ENCODE data around the gene SUGCT. TPM values are rescaled to one million over a fixed set of nuclear protein-coding genes. Genes with fewer than 3 reads are reported as not detected.

Gene SUGCT
- total RNA-seq, 1 experiment from 2014 or later, result 1.5 TPM

DNA sequence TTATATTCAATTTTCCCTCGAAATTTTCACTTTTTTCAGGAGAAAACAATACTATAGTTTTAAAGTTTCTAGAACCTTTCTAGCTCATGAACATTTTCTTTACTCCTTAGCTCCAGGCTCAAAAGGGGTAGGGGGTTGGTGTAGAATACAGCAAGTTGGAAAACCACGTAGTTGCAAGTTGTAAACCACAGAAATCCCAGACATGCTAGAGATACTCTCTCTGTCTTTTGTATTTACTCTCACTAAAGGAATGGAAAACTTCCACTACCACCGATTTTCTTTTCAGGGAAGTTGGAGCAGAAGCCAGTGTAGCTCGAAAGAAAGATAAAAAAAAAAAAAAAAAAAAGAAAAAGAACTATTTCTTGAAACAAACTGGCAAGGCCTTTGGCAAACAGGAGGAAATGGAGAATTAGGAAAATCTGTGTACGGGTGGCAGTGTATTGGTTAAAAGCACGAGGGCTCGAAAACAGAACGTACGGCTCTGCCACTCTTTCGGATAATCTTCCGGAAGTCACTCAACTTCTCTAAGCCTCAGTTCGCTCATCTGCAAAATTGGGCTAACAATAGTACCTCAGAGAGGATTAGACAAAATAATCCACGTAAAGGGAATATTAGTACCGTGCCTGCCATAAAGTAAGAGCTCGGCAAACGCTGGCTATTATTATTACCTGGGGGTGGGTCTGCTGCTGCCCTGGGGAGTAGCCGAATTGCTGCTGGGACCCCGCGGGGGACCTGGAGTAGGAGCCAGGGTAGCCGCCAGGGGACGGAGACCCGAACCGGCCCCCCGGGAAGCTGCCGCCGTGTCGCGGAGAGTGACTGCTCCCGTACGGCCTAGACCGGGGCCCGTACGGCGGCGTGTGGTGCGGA lies 1.0 kb upstream of the SUGCT start:
- ChIA-PET CTCF (interaction anchor here (0.6 to 1.1 kb wide), 2 partner anchors 44 to 182 kb away, joined by 3 to 4 read pairs; no protein-coding TSS in a partner anchor), POLR2A (ENCODE audit: low non-redundant PET) (interaction anchor here (0.7 kb wide), 1 partner anchor 184 kb away, joined by 8 read pairs; the partner anchor contains the start of gene CDK13)
- peak overlapping the region; percentile 95 for H3K4me3 ChIP-seq (ENCODE audit: low read depth, low read length, poor library complexity, severe bottlenecking)
- no peaks in the 10 kb centered on the region for H3K27me3 ChIP-seq (replicated peaks; ENCODE audit: insufficient read depth, low read depth, low read length, poor library complexity)
- BruUV-seq (replicated peaks), result TSS peak; percentile 76
- peaks cover 9% of the 10 kb centered on the region for H3K4me1 ChIP-seq (ENCODE audit: insufficient read depth, low read length, poor library complexity, severe bottlenecking)
- TF ChIP-seq EZH2 (IDR thresholded peaks at IDR 0.05; ENCODE audit: borderline replicate concordance, low read depth, low read length, poor library complexity, severe bottlenecking), result no peak
- TF ChIP-seq, protein P1, sequence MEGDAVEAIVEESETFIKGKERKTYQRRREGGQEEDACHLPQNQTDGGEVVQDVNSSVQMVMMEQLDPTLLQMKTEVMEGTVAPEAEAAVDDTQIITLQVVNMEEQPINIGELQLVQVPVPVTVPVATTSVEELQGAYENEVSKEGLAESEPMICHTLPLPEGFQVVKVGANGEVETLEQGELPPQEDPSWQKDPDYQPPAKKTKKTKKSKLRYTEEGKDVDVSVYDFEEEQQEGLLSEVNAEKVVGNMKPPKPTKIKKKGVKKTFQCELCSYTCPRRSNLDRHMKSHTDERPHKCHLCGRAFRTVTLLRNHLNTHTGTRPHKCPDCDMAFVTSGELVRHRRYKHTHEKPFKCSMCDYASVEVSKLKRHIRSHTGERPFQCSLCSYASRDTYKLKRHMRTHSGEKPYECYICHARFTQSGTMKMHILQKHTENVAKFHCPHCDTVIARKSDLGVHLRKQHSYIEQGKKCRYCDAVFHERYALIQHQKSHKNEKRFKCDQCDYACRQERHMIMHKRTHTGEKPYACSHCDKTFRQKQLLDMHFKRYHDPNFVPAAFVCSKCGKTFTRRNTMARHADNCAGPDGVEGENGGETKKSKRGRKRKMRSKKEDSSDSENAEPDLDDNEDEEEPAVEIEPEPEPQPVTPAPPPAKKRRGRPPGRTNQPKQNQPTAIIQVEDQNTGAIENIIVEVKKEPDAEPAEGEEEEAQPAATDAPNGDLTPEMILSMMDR (conservative IDR thresholded peaks at IDR 0.05; ENCODE audit: low read depth, low read length), result no peak
- peak overlapping the region; percentile 95 for H3K27ac ChIP-seq (ENCODE audit: low read depth, low read length, poor library complexity, severe bottlenecking)
- no peak for DNase-seq (ENCODE audit: low spot score)
- no peaks in the 10 kb centered on the region for H3K9me3 ChIP-seq (ENCODE audit: low read depth, low read length, poor library complexity, severe bottlenecking)
- intact Hi-C loops (cut with micrococcal nuclease; ENCODE audit: unreplicated experiment), result loop anchor here (2.0 kb wide), 1 partner anchor 237 kb away; no protein-coding TSS in a partner anchor
- no peaks in the 10 kb centered on the region for H3K36me3 ChIP-seq (ENCODE audit: insufficient read depth, low read length, poor library complexity, severe bottlenecking)

DNA sequence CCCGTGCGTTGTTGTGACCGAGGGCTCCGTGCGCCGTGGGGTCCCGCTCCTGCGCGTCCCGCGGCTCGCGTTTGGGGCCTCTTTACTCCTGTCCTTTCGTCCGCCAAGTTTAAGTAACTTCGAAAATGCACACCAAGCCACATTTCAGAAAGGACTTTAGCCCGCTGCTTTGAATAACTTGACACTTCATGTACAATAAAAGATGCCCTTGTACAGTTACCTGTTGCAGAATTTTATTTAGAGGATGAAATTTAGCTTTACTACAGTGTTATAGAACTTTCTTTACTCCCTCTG lies 459 bp downstream of the SUGCT start:
- no peak overlapping the region for H3K27ac ChIP-seq (ENCODE audit: low read depth, low read length, poor library complexity, severe bottlenecking)
- H3K9me3 ChIP-seq (ENCODE audit: low read depth, low read length, poor library complexity, severe bottlenecking), result no peaks in the 10 kb centered on the region
- H3K4me1 ChIP-seq (ENCODE audit: insufficient read depth, low read length, poor library complexity, severe bottlenecking), result peaks cover 9% of the 10 kb centered on the region
- no peaks in the 10 kb centered on the region for H3K36me3 ChIP-seq (ENCODE audit: insufficient read depth, low read length, poor library complexity, severe bottlenecking)
- ChIA-PET CTCF (no interaction called here), POLR2A (ENCODE audit: low non-redundant PET) (interaction anchor here (0.6 kb wide), 1 partner anchor 181 kb away, joined by 3 read pairs; no protein-coding TSS in a partner anchor)
- TF ChIP-seq EZH2 (IDR thresholded peaks at IDR 0.05; ENCODE audit: borderline replicate concordance, low read depth, low read length, poor library complexity, severe bottlenecking), result no peak
- TF ChIP-seq, protein P1 (conservative IDR thresholded peaks at IDR 0.05; ENCODE audit: low read depth, low read length), result no peak
- intact Hi-C loops (cut with micrococcal nuclease; ENCODE audit: unreplicated experiment), result loop anchor here (2.0 kb wide), 1 partner anchor 238 kb away; no protein-coding TSS in a partner anchor
- DNase-seq (ENCODE audit: low spot score), result no peak
- peak overlapping the region; percentile 95 for H3K4me3 ChIP-seq (ENCODE audit: low read depth, low read length, poor library complexity, severe bottlenecking)
- no TSS peak for BruUV-seq (replicated peaks)
- no peaks in the 10 kb centered on the region for H3K27me3 ChIP-seq (replicated peaks; ENCODE audit: insufficient read depth, low read depth, low read length, poor library complexity)

DNA sequence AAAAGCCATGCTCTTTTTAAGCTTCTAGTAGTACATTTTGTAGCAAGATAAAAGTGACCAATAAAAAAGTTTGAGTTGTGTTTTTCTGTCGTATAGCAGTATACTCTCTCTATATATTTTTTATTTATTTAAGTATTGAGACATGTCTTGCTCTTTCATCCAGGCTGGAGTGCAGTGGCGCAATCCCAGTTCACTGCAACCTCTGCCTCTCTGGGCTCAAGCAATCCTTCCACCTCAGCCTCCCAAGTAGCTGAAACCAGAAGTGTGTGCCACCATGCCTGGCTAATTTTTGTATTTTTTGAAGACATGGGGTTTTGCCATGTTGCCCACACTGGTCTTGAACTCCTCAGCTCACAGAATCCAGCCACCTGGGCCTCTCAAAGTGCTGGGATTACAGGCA lies 2.8 kb downstream of the SUGCT start:
- BruUV-seq (replicated peaks), result no TSS peak
- intact Hi-C loops (cut with micrococcal nuclease; ENCODE audit: unreplicated experiment), result no loop called here
- H3K27ac ChIP-seq (ENCODE audit: low read depth, low read length, poor library complexity, severe bottlenecking), result no peak overlapping the region
- CTCF ChIA-PET, result no interaction called here
- POLR2A ChIA-PET (ENCODE audit: low non-redundant PET), result no interaction called here
- H3K36me3 ChIP-seq (ENCODE audit: insufficient read depth, low read length, poor library complexity, severe bottlenecking), result no peaks in the 10 kb centered on the region
- peaks cover 9% of the 10 kb centered on the region for H3K4me1 ChIP-seq (ENCODE audit: insufficient read depth, low read length, poor library complexity, severe bottlenecking)
- DNase-seq (ENCODE audit: low spot score), result no peak
- H3K4me3 ChIP-seq (ENCODE audit: low read depth, low read length, poor library complexity, severe bottlenecking), result no peak overlapping the region
- no peaks in the 10 kb centered on the region for H3K27me3 ChIP-seq (replicated peaks; ENCODE audit: insufficient read depth, low read depth, low read length, poor library complexity)
- no peak for TF ChIP-seq EZH2 (IDR thresholded peaks at IDR 0.05; ENCODE audit: borderline replicate concordance, low read depth, low read length, poor library complexity, severe bottlenecking)
- TF ChIP-seq, protein P1 (conservative IDR thresholded peaks at IDR 0.05; ENCODE audit: low read depth, low read length), result no peak
- H3K9me3 ChIP-seq (ENCODE audit: low read depth, low read length, poor library complexity, severe bottlenecking), result no peaks in the 10 kb centered on the region

Measured in A673 (cell line).